ENCODE data around the gene HSPA8.

DNA sequence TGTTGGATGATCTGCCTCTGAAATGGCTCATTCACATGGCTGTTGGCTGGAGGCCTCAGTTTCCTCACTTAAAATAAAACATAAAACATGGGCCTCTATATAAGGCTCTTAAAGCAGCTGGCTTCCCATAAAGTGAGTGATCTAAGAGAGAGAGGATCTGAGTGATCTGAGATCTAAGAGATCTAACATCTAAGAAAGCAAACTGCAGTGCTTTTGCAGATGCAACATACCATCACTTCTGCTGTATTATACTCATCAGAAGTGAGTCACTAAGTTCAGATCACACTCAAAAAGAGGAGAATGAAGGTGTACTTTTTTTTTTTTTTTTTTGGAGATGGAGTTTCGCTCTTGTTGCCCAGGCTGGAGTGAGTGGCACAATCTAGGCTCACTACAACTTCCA, 18.1 kb upstream of the HSPA8 start:
- TF ChIP-seq, protein P1, sequence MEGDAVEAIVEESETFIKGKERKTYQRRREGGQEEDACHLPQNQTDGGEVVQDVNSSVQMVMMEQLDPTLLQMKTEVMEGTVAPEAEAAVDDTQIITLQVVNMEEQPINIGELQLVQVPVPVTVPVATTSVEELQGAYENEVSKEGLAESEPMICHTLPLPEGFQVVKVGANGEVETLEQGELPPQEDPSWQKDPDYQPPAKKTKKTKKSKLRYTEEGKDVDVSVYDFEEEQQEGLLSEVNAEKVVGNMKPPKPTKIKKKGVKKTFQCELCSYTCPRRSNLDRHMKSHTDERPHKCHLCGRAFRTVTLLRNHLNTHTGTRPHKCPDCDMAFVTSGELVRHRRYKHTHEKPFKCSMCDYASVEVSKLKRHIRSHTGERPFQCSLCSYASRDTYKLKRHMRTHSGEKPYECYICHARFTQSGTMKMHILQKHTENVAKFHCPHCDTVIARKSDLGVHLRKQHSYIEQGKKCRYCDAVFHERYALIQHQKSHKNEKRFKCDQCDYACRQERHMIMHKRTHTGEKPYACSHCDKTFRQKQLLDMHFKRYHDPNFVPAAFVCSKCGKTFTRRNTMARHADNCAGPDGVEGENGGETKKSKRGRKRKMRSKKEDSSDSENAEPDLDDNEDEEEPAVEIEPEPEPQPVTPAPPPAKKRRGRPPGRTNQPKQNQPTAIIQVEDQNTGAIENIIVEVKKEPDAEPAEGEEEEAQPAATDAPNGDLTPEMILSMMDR (conservative IDR thresholded peaks at IDR 0.05; ENCODE audit: low read depth, low read length), result no peak
- no peak for TF ChIP-seq EZH2 (IDR thresholded peaks at IDR 0.05; ENCODE audit: borderline replicate concordance, low read depth, low read length, poor library complexity, severe bottlenecking)

Measured in A673 (cell line).